NB4 (cell line): Measurements from ENCODE around the gene GREB1.

Source experiments
- POLR2A ChIP-seq: IDR thresholded peaks from 2 replicates; pipeline ENCODE4 v1.6.1; 2011; ENCODE audit warnings: mild to moderate bottlenecking; ENCODE audit not compliant: insufficient read length; ENCODE audit errors: extremely low read depth
- TF ChIP-seq, protein P1 (sequence below): IDR thresholded peaks from one replicate; pipeline ENCODE4 v1.5.1; 2012; ENCODE audit warnings: low read depth, low read length
- TF ChIP-seq, protein P2 (sequence below): IDR thresholded peaks from 2 replicates; pipeline ENCODE4 v1.6.1; 2011; ENCODE audit warnings: low read depth, low read length

DNA sequence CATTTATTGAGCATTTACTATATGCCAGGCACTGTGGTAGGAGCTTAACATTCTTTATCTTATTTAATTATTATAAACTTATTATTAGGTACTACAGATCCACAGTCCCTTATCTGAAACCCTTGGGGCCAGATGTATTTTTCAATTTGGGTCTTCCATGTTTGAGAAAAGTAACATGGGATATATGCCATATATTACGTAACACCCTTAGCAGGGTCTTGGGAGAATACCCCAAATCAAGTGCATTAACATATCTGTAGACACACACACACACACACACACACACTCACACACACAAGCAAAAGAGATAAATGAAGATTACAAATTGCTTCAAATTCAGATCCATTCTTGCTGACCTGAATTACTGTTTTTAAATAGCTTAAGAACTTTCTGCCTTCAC is 122.4 kb downstream of the GREB1 start:
- TF ChIP-seq, protein P1, sequence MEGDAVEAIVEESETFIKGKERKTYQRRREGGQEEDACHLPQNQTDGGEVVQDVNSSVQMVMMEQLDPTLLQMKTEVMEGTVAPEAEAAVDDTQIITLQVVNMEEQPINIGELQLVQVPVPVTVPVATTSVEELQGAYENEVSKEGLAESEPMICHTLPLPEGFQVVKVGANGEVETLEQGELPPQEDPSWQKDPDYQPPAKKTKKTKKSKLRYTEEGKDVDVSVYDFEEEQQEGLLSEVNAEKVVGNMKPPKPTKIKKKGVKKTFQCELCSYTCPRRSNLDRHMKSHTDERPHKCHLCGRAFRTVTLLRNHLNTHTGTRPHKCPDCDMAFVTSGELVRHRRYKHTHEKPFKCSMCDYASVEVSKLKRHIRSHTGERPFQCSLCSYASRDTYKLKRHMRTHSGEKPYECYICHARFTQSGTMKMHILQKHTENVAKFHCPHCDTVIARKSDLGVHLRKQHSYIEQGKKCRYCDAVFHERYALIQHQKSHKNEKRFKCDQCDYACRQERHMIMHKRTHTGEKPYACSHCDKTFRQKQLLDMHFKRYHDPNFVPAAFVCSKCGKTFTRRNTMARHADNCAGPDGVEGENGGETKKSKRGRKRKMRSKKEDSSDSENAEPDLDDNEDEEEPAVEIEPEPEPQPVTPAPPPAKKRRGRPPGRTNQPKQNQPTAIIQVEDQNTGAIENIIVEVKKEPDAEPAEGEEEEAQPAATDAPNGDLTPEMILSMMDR = no peak
- no peak for TF ChIP-seq POLR2A
- TF ChIP-seq, protein P2, sequence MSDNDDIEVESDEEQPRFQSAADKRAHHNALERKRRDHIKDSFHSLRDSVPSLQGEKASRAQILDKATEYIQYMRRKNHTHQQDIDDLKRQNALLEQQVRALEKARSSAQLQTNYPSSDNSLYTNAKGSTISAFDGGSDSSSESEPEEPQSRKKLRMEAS = no peak
